DND-41 (cell line): ENCODE measurements around the gene TNFSF13B.

Experiments
- EZH2 ChIP-seq: IDR thresholded peaks from 3 replicates; pipeline ENCODE4 v1.6.1; 2012; ENCODE audit warnings: borderline replicate concordance, low read depth, mild to moderate bottlenecking, moderate library complexity, low read length, inconsistent platforms; ENCODE audit not compliant: severe bottlenecking
- TF ChIP-seq, protein P1 (sequence below): IDR thresholded peaks from 2 replicates; pipeline ENCODE4 v1.5.1; 2012; ENCODE audit warnings: borderline replicate concordance, low read length, moderate library complexity, mild to moderate bottlenecking; ENCODE audit not compliant: poor library complexity, severe bottlenecking; ENCODE audit errors: extremely low read depth

DNA sequence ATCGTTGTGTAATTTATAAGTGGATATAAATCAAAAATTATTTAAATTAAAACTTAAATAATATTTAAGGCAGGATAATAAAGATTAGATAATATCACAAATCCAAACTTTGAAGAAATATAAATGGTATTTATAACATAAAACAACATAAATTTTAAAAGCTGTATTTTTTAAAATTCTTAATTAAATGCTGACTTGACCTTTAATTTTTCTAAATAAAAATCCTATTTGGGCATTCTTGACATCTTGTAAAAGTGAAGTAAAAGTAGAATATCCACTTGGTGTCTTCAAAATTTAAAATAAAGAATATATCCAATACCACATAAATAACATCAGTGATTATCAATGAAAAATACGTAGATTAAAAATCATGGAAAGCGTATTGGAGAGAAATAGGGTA lies 87.7 kb downstream of the TNFSF13B start:
- TF ChIP-seq, protein P1, sequence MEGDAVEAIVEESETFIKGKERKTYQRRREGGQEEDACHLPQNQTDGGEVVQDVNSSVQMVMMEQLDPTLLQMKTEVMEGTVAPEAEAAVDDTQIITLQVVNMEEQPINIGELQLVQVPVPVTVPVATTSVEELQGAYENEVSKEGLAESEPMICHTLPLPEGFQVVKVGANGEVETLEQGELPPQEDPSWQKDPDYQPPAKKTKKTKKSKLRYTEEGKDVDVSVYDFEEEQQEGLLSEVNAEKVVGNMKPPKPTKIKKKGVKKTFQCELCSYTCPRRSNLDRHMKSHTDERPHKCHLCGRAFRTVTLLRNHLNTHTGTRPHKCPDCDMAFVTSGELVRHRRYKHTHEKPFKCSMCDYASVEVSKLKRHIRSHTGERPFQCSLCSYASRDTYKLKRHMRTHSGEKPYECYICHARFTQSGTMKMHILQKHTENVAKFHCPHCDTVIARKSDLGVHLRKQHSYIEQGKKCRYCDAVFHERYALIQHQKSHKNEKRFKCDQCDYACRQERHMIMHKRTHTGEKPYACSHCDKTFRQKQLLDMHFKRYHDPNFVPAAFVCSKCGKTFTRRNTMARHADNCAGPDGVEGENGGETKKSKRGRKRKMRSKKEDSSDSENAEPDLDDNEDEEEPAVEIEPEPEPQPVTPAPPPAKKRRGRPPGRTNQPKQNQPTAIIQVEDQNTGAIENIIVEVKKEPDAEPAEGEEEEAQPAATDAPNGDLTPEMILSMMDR = no peak
- TF ChIP-seq EZH2 = no peak
